HCT116 (cell line): ENCODE results near the gene DKK3. TPM values are rescaled to one million over a fixed set of nuclear protein-coding genes. Genes with fewer than 3 reads are reported as not detected.

Experiments used
- ATAC-seq: fragments of 200-7000 bp; cut with Tn5 transposase; 2 replicates; pipeline ENCODE4 v1.9.1; 2020; ENCODE audit warnings: mild to moderate bottlenecking, moderate library complexity
- BruUV-seq: library from RNA; stranded (reverse); fragments of 400-500 nt; replicated peaks from 2 replicates; lab custom pipeline; 2021; lab: Mats Ljungman, UMichigan
- CTCF ChIA-PET: fragments of 300-600 bp; sonication (Branson Sonifier 250); formaldehyde crosslinking; loops from one replicate; lab custom pipeline; 2021; ENCODE audit warnings: antibody characterized with exemption; lab: Charles Lee
- POLR2A ChIA-PET: fragments of 300-600, 350-600 bp; sonication (Branson Sonifier 250); formaldehyde crosslinking; loops from one replicate; lab custom pipeline; 2021; ENCODE audit warnings: antibody characterized with exemption; lab: Charles Lee
- RAD21 ChIA-PET, 2 experiments: fragments of 300-600 bp; sonication (Branson Sonifier 250); formaldehyde crosslinking; loops; one replicate each; lab custom pipeline; 2023; ENCODE audit warnings: low total read pairs in 2 of 2; ENCODE audit not compliant: uncharacterized antibody in 2 of 2, unreplicated experiment in 2 of 2, low non-redundant PET in 1 of 2; lab: Charles Lee
- DNase-seq: peaks from one replicate; pipeline ENCODE4 v3.0.0-alpha.2; 2010; ENCODE audit warnings: low read depth, low spot score
- H2AFZ ChIP-seq: fragments of 200-600 bp; shearing (Covaris generic), sonication (generic); 2 replicates; pipeline ENCODE4 v1.6.1; 2017; ENCODE audit warnings: low read depth, mixed run types, mixed read lengths, antibody characterized with exemption, low read length; ENCODE audit not compliant: poor library complexity, severe bottlenecking
- H3K27ac ChIP-seq: 2 replicates; pipeline ENCODE4 v1.5.1; 2012; ENCODE audit warnings: low read depth, low read length
- H3K27me3 ChIP-seq: fragments of 200-600 bp; sonication (generic); 2 replicates; pipeline ENCODE4 v1.6.1; 2016; ENCODE audit warnings: mixed run types, low read length, mixed read lengths; ENCODE audit not compliant: insufficient read depth
- H3K36me3 ChIP-seq, 2 experiments: fragments of 200-500 bp in 1 of 2; fragments of 200-600 bp in 1 of 2; sonication (Bioruptor generic) in 1 of 2; sonication (generic) in 1 of 2; 2 replicates each; pipeline versions ENCODE4 v1.5.1 to v1.6.1; 2014 to 2016; ENCODE audit warnings: low read length in 2 of 2, inconsistent platforms in 1 of 2, mixed read lengths in 1 of 2, mixed run types in 1 of 2; ENCODE audit not compliant: insufficient read depth in 2 of 2, control insufficient read depth in 1 of 2
- H3K4me1 ChIP-seq, 2 experiments: fragments of 200-600 bp in 1 of 2; sonication (generic) in 1 of 2; 2 replicates each; pipeline versions ENCODE4 v1.5.1 to v1.6.1; 2012 to 2017; ENCODE audit warnings: low read length in 2 of 2, inconsistent platforms in 1 of 2, mild to moderate bottlenecking in 1 of 2, mixed read lengths in 1 of 2, mixed run types in 1 of 2, moderate library complexity in 1 of 2; ENCODE audit not compliant: insufficient read depth in 2 of 2, control insufficient read depth in 1 of 2
- H3K4me2 ChIP-seq: fragments of 200-600 bp; sonication (generic); 2 replicates; pipeline ENCODE4 v1.6.1; 2017; ENCODE audit warnings: mixed run types, low read length, mixed read lengths
- H3K4me3 ChIP-seq, 2 experiments: fragments of 200-600 bp in 1 of 2; sonication (generic) in 1 of 2; replicated peaks in 1 of 2; 2 replicates each; pipeline ENCODE4 v1.5.1; 2011 to 2016; ENCODE audit warnings: low read length in 2 of 2, control low read depth in 1 of 2, low read depth in 1 of 2, mild to moderate bottlenecking in 1 of 2, mixed read lengths in 1 of 2, mixed run types in 1 of 2
- H3K79me2 ChIP-seq: fragments of 200-600 bp; sonication (generic); 2 replicates; pipeline ENCODE4 v1.6.1; 2017; ENCODE audit warnings: mild to moderate bottlenecking, mixed run types, low read length, moderate library complexity, mixed read lengths; ENCODE audit not compliant: insufficient read depth
- H3K9ac ChIP-seq: fragments of 200-600 bp; sonication (generic); 2 replicates; pipeline ENCODE4 v1.6.1; 2016; ENCODE audit warnings: low read length, mixed read lengths
- H3K9me2 ChIP-seq: fragments of 200-600 bp; sonication (generic), shearing (Covaris generic); 2 replicates; pipeline ENCODE4 v1.6.1; 2017; ENCODE audit warnings: mixed run types, mild to moderate bottlenecking, moderate library complexity; ENCODE audit not compliant: insufficient read depth
- H3K9me3 ChIP-seq, 2 experiments: fragments of 200-500 bp in 1 of 2; fragments of 200-600 bp in 1 of 2; sonication (Bioruptor generic) in 1 of 2; sonication (generic) in 1 of 2; 2 replicates each; pipeline ENCODE4 v1.6.1; 2014 to 2017; ENCODE audit warnings: low read length in 2 of 2, mixed read lengths in 2 of 2, inconsistent platforms in 1 of 2, low read depth in 1 of 2, mild to moderate bottlenecking in 1 of 2, mixed run types in 1 of 2, moderate library complexity in 1 of 2; ENCODE audit not compliant: control insufficient read depth in 1 of 2, insufficient read depth in 1 of 2
- H4K20me1 ChIP-seq: fragments of 200-600 bp; sonication (generic), shearing (Covaris generic); 2 replicates; pipeline ENCODE4 v1.6.1; 2017; ENCODE audit warnings: mixed run types, mild to moderate bottlenecking, moderate library complexity; ENCODE audit not compliant: insufficient read depth
- ATF3 ChIP-seq: IDR thresholded peaks from 2 replicates; pipeline ENCODE4 v1.6.1; 2012
- CEBPB ChIP-seq: IDR thresholded peaks from 2 replicates; pipeline ENCODE4 v1.6.1; 2012; ENCODE audit warnings: low read depth
- ELF1 ChIP-seq: IDR thresholded peaks from 2 replicates; pipeline ENCODE4 v1.6.1; 2012; ENCODE audit warnings: low read depth, borderline replicate concordance
- FOSL1 ChIP-seq: IDR thresholded peaks from 2 replicates; pipeline ENCODE4 v1.6.1; 2012; ENCODE audit warnings: low read depth
- ZBTB33 ChIP-seq: IDR thresholded peaks from 2 replicates; pipeline ENCODE4 v1.6.1; 2011; ENCODE audit warnings: mild to moderate bottlenecking, low read length, moderate library complexity; ENCODE audit not compliant: insufficient replicate concordance; ENCODE audit errors: extremely low read depth
- ZFX ChIP-seq: fragments of 450-650 bp; IDR thresholded peaks from 2 replicates; pipeline ENCODE4 v1.6.1; 2017
- intact Hi-C: fragments of 100-400 bp; cut with micrococcal nuclease; formaldehyde crosslinking; loops from 2 replicates; pipeline ENCODE4 v1.10.0; 2022
- total RNA-seq: library from RNA; stranded (reverse); gene quantifications from one replicate; pipeline ENCODE4 v1.2.1, GENCODE V29; 2021; ENCODE audit not compliant: unreplicated experiment
- TF ChIP-seq, protein P1 (sequence below): IDR thresholded peaks from 2 replicates; pipeline ENCODE4 v1.6.1; 2012; ENCODE audit warnings: low read depth

The DKK3 gene
- total RNA-seq, 1 experiment from 2014 or later, result 0.49 TPM

DNA sequence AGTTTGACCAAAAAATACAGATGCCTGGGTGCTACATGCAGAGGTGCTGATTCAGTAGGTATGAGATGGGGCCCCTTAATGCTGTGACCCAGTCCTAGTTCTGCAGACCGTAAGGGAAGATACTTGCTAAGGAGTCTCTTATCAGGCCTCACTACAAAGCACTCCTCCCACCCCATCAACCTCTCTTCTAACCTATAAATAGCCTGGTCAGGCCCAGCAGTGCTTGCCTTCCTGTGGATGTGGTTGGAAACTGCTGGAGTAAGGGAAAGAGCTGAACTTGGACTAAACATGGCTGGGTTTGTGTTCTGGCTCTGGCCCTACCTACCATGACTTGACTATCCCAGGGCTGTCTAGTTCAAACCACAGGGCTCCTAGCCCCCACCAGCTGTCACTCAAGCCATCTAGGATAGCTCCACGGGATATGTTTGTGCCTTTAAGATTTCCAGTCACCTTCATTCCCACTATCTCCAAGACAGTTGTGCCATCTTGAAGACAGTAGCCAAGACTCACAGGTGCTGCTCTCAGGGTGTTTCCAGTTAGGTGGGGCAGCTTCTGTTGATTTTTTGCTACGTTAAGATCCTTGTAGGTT, 9.5 kb upstream of the DKK3 start:
- ATAC-seq (no peak), DNase-seq (no peak)
- TF ChIP-seq FOSL1 (no peak), ELF1 (no peak), ZBTB33 (no peak), CEBPB (no peak), ATF3 (no peak), ZFX (no peak)
- TF ChIP-seq, protein P1, sequence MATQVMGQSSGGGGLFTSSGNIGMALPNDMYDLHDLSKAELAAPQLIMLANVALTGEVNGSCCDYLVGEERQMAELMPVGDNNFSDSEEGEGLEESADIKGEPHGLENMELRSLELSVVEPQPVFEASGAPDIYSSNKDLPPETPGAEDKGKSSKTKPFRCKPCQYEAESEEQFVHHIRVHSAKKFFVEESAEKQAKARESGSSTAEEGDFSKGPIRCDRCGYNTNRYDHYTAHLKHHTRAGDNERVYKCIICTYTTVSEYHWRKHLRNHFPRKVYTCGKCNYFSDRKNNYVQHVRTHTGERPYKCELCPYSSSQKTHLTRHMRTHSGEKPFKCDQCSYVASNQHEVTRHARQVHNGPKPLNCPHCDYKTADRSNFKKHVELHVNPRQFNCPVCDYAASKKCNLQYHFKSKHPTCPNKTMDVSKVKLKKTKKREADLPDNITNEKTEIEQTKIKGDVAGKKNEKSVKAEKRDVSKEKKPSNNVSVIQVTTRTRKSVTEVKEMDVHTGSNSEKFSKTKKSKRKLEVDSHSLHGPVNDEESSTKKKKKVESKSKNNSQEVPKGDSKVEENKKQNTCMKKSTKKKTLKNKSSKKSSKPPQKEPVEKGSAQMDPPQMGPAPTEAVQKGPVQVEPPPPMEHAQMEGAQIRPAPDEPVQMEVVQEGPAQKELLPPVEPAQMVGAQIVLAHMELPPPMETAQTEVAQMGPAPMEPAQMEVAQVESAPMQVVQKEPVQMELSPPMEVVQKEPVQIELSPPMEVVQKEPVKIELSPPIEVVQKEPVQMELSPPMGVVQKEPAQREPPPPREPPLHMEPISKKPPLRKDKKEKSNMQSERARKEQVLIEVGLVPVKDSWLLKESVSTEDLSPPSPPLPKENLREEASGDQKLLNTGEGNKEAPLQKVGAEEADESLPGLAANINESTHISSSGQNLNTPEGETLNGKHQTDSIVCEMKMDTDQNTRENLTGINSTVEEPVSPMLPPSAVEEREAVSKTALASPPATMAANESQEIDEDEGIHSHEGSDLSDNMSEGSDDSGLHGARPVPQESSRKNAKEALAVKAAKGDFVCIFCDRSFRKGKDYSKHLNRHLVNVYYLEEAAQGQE, result no peak
- Histone ChIP-seq H3K27me3 (no peaks in the 10 kb centered on the region), H2AFZ (no peak overlapping the region), H3K9ac (no peak overlapping the region), H3K4me3 (no peak overlapping the region), H3K36me3 (no peaks in the 10 kb centered on the region), H3K4me1 (no peaks in the 10 kb centered on the region), H4K20me1 (no peaks in the 10 kb centered on the region), H3K9me2 (no peaks in the 10 kb centered on the region), H3K9me3 (no peaks in the 10 kb centered on the region), H3K4me2 (no peak overlapping the region), H3K27ac (no peak overlapping the region), H3K79me2 (no peaks in the 10 kb centered on the region)
- intact Hi-C loops, result no loop called here
- RAD21 ChIA-PET, result no interaction called here
- POLR2A ChIA-PET, result no interaction called here
- CTCF ChIA-PET, result no interaction called here
- BruUV-seq, result no TSS peak
